Urothelium cell line (cell line): ENCODE data around the gene COPS4.
A peak's percentile ranks its signal among the peaks of the same experiment; 100 is the strongest.
"Not testable (repeated sequence)": the region's sequence is repeated elsewhere in the genome, so short reads cannot be mapped to it uniquely, and the experiment has no call there.

Experiments used
- DNase-seq: peaks from one replicate; pipeline ENCODE4 v3.0.0; 2011; ENCODE audit warnings: low spot score, mixed read lengths
- FAIRE-seq: peaks from 2 replicates; lab custom pipeline; 2011; peaks lifted over from hg19 to GRCh38; lab: Jason Lieb, UNC

The COPS4 gene

DNA sequence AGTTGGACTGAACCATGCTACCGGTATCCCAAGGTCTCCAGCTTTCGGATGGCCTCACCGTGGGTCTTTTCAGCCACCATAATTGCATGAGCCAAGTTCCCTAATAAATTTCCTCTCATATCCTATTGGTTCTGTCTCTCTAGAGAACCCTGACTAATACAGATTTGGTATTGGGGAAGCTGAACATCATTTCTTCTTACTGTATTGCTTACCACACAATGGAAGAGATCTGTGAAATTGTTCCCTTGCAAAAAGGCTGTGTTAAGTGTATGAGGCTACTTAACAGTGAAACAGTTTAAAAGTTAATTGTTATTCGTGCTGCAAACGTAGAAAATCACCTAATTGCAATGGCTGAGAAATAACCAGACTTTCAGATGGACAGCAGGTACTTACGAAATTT lies 45.6 kb downstream of the COPS4 start:
- no peak for DNase-seq
- FAIRE-seq = no peak

DNA sequence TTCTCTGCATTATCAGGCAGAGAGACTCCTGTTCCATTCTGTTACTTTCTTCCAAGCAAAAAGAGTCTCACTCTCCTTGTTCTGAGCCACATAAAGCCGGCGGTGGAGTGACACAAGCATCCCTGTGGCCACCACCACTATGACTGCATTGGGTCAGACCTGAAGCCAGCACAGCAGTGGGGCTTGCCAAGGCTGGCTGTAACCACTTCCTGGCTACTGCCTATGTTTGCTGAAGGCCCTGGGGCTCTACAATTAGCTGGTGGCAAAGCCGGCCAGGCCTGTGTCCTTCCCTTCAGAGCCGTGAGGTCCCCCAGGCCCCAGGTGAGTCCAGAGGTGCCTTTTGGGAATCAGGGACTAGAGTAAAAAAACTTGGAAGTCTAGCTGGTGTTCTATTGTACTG lies 47.8 kb downstream of the COPS4 start:
- no peak for DNase-seq
- FAIRE-seq = no peak

DNA sequence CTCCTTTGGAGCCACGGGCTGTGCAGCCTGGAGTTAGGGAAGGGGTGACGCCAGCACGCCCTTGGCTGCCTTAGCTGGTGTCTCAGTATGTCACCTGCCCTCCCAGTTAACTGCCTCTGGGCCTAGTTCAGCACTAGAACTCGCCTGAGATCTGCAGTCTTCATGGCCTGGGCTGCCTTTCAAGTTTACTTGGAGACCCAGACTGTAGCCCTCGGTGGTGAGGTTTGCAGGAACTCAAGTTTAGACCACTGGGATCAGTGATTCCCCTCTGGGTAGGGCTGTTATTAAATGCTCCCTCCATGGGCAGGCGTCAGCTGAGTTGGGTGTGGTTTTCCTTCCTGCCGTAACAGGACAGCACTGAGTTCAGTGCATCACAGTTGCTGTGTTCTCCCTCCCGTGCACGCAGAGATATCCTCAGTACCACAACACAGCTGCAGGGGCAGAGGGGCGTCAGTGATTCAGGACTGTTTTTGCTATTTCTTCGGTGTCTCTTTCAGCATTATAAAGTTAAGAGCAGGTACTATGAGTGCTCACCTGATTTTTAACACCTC lies 49.0 kb downstream of the COPS4 start:
- no peak for FAIRE-seq
- no peak for DNase-seq

DNA sequence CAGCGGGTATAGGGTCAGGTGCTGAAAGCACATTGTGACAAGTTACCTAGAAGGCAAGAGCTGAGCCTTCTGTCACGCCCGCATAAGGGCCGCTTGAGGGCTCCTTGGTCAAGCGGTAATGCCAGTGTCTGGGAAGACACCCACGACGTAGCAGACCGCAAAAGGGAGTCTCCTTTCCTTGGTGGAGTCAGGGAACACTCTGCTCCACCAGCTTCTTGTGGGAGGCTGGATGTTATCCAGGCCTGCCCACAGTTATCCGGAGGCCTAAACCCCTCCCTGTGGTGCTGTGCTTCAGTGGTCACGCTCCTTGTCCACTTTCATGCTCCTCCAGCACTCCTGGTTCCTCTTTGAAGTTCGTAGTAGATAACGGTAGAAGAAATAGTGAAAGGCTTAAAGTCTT lies 50.0 kb downstream of the COPS4 start:
- not testable (repeated sequence) for FAIRE-seq, DNase-seq

DNA sequence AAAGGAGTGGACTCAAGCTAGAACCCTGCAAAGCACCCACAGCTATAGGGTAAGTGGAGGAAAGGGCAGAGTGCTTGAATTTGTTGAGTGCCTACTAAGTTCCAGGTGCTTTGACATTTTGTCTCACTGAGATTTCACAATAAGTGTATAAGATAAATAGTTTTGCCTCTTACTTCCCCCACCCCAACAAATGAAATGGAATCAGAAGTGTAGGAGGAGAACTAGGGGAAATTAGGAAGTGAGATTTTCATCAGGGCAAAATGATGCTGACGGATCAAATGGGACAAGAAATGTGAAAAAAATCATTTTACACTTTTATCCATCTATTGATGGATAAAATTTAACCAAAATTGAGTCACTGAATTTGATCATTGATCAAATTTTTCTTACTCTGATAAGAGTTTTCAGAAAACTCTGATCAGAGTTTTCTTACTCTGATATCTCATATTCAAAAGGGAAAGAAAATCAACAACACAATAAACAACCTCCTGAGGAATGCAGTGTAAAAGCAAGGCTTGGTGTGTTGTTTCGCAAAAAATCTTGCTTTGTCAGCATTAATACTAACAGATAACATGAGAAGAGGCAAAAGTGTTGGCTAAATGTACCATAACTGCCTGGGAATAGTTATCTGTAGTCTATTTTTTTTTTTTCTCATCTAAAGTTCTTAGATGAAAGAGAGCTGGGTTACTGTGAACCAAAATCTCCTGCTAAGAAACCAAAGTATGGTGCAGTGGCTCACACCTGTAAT lies 54.6 kb downstream of the COPS4 start:
- no peak for FAIRE-seq

DNA sequence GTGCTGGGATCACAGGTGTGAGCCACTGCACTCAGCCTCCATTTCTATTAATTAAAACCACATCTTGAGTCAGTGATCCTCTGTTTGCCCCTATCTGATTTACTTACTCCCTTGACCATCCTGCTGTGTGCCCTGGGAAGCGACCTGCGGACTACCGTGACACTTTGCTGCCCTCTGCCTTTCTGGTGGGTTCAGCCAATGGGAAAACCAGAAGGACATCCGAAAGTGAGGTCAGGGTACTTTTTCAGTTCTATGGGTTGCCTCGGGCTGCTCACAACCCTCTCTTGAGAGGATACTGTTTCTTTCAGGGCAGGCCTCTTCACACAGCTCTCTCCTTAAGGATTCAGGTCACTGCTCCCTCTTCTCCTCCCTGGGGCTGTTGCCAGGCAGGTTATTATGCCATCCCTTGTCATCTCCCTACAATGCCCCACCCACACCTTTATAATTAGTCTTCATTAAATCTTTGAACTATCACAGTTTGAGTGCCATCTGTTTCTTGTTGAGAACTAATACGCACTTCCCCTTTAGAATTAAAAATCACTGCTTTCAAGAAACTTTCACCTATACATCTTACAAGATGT lies 58.2 kb downstream of the COPS4 start:
- DNase-seq = no peak
- FAIRE-seq = no peak

More for the DNA sequence above, 54.6 kb downstream of the COPS4 start:
- DNase-seq = no peak

DNA sequence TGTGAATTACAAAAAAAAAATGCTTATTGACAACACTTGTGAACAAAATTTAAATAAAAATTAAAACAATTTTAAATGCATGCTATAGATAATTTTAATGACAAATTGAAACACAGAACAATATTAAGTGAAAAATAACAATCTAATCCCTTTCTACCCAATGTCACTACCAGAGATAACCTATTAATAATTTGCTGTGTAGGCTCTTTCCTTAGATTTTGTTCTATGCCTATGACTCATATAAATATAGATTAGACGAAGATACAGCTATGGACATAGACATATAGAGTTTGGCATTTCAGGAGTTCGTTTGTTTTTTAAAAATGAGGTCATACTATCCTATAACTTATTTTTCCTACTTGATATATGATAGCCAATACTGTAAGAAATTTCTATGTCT lies 61.4 kb downstream of the COPS4 start:
- DNase-seq (no peak), FAIRE-seq (no peak)

DNA sequence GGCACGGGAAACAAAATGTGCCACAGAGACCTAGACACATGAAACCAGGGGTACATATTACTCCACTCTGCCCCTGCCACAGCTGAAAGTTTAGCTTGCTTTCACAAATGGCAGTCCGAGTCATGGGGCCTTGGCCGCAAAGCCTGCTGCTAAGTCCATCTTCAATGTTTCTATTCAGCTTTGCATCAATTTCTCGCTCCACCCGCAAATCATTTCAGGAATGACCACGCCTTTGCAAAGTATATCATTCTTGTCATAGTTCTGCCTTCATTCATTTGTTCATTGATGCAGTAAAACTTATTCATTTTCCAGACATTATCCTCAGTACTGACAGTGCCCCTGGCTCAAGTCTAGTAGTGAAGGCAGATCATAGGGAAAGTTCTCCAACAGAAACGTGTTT lies 70.0 kb downstream of the COPS4 start:
- no peak for DNase-seq
- no peak for FAIRE-seq

DNA sequence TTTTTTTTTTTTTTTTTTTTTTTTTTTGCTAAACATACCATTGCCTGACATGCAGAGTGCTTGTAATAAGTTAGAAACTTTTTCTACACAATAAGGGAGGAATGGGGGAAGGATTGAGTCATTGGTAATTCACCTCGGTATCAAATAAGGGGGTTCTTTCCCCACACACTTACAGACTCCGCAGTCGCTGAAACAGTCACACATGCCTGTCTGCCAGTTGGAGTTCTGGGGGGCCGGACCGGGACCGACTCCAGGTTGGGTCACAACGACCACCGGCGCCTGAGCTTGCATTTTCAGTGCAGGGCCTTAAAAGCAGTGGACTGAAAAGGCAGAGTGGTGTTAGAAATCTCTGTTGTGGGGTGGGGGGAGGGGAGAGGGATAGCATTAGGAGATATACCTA lies 72.6 kb downstream of the COPS4 start:
- no peak for DNase-seq
- FAIRE-seq = no peak

DNA sequence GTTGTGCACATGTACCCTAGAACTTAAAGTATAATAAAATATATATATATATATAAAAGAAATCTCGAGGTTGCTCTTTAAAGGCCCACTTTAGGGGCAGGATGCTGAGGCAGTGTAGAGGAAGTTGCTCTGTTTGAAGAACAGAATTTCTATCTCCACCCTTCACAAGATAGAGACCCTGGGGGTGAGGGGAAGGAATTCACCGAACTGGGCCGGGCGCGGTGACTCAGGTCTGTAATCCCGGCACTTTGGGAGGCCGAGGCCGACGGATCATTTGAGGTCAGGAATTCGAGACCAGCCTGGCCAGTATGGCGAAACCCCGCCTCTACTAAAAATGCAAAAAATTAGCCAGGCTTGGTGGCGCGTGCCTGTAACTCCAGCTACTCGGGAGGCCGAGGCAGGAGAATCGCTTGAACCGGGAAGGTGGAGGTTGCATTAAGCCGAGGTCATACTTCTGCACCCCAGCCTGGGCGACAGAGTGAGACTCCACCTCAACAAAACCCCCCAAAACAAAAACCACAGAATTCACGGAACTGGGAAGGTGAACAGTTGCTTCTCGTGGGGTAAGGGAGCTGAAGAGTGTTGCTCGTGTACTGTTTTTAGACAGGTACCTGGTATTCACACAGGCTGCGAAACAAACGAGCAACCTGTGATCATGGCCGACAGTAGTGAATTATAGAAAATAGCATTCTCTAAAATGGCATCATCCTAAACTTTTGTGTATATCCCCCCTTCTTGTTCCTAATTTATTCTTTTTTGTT lies 73.3 kb downstream of the COPS4 start:
- FAIRE-seq (no peak), DNase-seq (no peak)

DNA sequence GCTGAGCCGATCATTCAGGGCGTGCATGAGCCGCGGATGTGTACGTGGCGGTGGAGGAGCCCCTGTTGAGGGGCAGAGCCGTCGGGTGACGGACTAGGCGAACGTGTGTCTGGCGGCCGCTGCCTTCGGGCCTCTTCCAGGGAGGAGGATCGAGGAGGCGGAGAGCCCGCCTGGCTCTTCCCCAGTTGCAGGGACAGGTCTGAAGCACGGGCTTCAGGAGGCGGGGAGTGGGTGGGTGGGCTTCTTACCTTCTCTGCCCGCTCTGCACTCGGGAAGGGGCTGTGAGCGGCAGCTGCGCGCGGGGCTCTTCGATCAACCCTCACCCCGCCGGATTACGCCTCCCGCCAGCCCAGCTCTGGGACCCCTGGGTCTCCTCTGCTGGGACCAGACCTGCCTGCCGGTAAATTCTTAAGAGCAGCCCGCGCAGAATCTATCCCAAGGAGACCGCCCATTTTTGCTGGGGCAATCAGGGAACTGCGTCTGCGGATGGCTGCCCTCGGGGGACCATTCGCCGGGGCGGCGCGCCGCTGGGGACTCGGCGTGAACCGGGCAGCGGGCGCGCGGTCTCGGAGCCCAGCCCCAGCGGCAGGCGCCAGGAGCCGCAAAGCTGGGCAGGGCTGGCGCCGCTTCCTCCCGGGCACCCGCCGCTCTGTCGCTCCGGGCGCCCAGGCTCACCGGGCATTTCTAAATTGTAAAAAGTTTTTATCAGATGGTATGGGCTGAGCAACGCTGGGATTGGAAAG lies 74.7 kb downstream of the COPS4 start:
- peak; percentile 63 for DNase-seq
- FAIRE-seq = no peak

DNA sequence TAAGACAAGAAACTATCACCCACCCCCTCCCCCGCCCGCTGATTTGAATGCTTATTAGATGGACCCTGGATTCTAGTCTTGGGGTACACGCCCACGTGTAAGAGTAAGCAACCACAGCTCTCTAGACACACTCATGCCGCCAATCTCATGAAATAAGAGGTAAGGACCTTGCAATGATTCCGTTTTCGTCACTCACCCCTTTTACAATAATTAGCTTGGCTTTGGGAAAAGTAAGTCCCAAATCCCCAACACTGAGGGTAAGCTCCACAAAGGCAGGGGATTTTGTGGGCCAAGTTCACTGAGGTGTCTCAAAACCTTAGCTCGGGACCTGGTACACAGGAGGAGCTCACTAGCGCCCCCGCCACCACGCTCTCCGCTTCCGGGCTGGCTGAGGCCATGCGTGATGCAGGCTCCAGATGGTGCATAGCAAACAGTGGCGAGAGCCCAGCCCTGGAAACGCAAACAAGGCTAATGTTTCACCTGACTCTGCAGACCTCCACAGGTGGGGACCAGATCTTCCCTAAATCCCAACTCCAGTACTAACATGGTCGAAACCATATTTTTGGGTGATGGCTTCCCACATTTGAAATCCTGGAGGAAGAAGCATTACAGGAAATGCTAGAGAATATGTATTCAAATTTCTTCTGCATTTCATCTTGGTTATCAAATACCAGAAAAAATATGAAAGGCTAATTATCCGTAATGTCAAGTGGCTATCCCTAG lies 75.4 kb downstream of the COPS4 start:
- FAIRE-seq (no peak), DNase-seq (peak; percentile 81)

DNA sequence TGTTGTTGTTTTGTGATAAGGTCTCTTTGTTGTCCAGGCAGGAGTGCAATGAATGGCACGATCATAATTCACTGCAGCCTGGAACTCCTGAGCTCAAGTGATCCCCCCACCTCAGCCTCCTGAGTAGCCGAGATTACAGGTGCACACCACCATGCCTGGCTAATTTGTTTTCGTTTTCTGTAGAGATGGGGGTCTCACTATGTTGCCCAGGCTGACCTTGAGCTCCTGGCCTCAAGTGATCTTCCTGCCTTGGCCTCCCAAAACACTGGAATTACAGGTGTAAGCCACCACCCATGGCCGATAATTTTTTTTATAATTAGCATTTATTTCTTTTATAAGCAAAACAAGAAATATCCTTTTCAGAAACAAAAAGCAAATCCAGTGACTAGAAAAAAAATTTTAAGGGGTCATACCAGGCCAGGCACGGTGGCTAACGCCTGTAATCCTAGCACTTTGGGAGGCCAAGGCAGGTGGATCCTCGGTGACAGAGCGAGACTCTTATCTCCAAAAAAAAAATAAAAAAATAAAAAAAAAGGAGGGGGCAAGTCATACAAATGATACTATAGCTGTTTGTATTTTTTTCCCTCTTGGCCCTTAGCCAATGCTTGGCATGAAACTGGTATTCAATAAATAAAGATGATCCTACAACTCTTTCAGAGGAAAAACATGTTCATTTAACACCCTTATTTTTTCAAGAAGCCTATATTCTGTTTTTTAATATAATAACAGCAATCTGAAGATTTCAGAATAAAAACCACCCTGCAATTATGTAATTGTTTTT lies 76.2 kb downstream of the COPS4 start:
- DNase-seq = no peak
- FAIRE-seq = no peak

DNA sequence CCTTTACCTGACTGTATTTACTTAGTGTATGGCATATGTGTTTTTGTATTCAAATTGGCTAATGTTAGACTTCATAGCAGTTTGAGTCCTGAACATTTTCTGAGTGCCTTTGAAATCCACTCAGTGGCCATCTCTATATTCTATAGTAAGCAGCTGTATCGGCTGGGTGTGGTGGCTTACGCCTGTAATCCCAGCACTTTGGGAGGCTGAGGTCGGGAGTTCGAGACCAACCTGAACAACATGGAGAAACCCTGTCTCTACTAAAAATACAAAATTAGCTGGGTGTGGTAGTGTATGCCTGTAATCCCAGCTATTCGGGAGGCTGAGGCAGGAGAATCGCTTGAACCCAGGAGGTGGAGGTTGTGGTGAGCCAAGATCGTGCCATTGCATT lies 76.8 kb downstream of the COPS4 start:
- DNase-seq = not testable (repeated sequence)

DNA sequence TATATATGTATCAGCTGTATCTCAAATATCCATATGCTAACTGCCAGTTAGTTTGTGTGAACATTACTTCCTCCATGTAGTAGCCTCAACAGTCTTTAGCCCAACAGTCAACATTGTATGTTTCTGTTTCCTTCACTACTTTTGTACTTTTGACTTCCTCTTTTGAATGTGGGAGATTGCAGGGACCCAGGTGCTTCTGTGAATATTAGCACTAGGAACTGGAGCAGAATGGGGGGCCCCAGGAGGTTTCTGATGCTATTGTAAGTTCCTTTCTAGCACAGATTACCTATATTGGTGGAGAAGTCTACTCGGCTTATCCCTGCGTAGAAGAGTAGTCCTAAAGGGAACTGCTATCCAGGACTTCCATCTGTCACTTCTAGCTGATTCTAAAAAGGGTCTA lies 77.2 kb downstream of the COPS4 start:
- FAIRE-seq = no peak
- DNase-seq = no peak

More for the DNA sequence above, 76.8 kb downstream of the COPS4 start:
- not testable (repeated sequence) for FAIRE-seq

DNA sequence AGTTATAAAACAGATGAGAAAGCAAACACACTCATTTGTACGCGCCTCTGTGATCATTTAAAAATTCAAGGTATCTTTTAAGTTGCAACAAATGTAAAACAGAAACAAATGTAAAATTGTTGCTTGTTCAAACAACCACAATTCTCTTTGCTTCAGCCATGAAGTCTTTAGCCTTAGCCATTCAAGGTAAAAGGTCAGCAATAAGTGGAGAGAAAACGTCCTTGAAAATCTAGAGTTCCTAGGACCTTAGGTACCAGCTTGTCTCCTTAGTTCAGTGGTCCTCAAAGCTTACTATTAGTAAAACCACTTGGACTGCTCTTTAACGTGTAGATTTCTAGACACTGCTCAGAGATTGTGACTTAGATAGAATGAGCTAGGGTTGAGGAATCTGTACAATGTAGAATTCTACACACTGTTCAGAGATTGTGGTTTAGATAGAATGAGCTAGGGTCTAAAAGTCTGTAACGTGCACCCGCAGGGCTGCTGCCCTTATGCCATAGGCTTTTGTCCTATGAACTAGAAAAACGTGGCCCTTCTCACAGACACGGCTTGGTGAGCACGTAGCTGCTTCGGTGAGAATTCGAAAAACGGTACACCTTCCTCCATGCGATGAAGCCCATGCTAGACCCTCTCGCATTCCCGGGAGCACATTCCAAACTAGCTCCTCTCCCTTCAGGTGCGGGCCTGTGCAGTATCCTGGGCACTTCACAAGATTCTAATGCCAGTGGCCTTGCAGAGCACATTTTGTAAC lies 77.9 kb downstream of the COPS4 start:
- FAIRE-seq = no peak
- no peak for DNase-seq

DNA sequence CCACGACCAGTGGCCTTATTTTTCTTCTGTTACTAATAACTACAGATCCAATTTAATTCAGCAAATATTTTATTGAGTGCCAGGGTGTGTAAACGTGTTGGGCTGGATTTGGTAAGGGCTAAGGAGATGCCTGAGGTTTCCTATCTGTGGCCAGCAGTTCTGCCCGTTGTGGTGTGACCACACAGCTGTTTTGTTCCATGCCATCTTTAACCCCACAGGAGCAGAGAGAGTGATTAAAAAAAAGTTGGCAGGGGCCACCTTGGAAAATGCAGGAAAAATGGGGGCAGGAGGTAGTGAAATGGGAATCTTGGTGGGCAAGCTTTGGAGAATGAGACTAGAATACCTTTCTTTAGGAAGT lies 78.4 kb downstream of the COPS4 start:
- DNase-seq (peak; percentile 25), FAIRE-seq (no peak)

DNA sequence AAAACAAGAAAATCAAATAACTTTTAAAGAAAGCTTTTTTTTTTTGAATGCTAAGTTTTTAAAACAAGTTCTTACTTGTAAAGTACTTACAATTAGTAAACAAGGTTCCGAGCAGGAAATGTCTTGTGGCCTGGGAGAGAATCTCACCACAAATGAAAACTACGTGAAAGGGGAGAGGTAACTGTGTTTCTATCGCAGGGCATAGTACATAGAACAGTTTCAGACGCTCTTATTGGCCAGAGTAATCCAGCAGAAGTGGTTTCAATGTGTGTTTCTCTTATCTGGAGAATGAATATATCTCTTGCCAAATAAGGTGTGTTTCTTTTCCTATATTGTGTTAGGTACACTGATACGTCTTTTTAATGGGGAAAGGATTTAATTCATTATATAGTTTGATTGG lies 79.6 kb downstream of the COPS4 start, which contains the start of gene PLAC8:
Gene PLAC8 (minus strand): TSS at position 154 of the 400 bp plus-strand sequence. CDS start 6,808 bp downstream, outside the sequence.
- DNase-seq (no peak), FAIRE-seq (no peak)

DNA sequence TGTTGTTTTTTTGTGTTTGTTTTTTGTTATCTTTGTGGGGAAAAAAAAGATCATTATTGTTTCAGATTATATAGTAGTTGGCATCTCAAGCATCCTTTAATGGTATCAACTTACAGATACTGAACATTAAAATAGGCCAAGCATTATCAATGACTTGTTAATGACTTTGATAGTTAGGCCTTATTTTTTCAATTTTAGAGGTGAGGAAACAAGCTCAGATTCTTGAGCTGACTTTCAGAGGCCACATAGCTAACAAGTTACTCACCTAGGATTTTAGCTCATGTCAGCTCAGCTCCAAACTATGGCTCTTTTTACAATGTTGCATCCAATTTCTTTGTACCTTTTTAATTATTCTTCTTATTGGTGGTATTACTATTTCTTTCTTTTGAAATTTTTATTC lies 80.0 kb downstream of the COPS4 start:
- DNase-seq (no peak), FAIRE-seq (no peak)
